Measurements from ENCODE around the gene RUBCN. TPM values are rescaled to one million over a fixed set of nuclear protein-coding genes. Genes with fewer than 3 reads are reported as not detected.

The RUBCN gene
- total and polyA plus RNA-seq, 2 of the 13 experiments (the other 11 are each of a cell fraction or from before 2014, with no cell fraction given): 5.2 to 8.1 TPM

GRCh38 chr3:197750858-197751737, 14.4 kb upstream of the RUBCN start (continued):
- no peak for TF ChIP-seq ZNF589 (CRISPR knock-in tag; conservative IDR thresholded peaks at IDR 0.05)
- no peak for TF ChIP-seq ZFP91 (CRISPR knock-in tag; IDR thresholded peaks at IDR 0.05; ENCODE audit: borderline replicate concordance)
- no peak for TF ChIP-seq ZFYVE20 (CRISPR knock-in tag; IDR thresholded peaks at IDR 0.05; ENCODE audit: borderline replicate concordance, low read depth)
- TF ChIP-seq RERE (CRISPR knock-in tag; IDR thresholded peaks at IDR 0.05; ENCODE audit: low read depth): no peak
- TF ChIP-seq EED (CRISPR knock-in tag; IDR thresholded peaks at IDR 0.05): no peak
- TF ChIP-seq ZNF180 (CRISPR knock-in tag; IDR thresholded peaks at IDR 0.05; ENCODE audit: borderline replicate concordance, low read depth): no peak
- no peak for TF ChIP-seq SRSF9 (IDR thresholded peaks at IDR 0.05; ENCODE audit: borderline replicate concordance, insufficient read depth, low read depth, low read length, poor library complexity, severe bottlenecking)
- TF ChIP-seq SRSF4 (IDR thresholded peaks at IDR 0.05; ENCODE audit: low read depth, low read length, poor library complexity, severe bottlenecking): no peak
- no peak for TF ChIP-seq NBN (conservative IDR thresholded peaks at IDR 0.05)
- TF ChIP-seq KAT2B (IDR thresholded peaks at IDR 0.05; ENCODE audit: borderline replicate concordance, low read depth, low read length): no peak
- TF ChIP-seq ZNF124 (CRISPR knock-in tag; IDR thresholded peaks at IDR 0.05): 0 out of 2 replicates have a peak, but pooled peaks have one; percentile 40
- no peak for TF ChIP-seq TOE1 (CRISPR knock-in tag; IDR thresholded peaks at IDR 0.05)
- TF ChIP-seq ZNF549 (CRISPR knock-in tag; IDR thresholded peaks at IDR 0.05): no peak
- no peak for TF ChIP-seq RFXANK (CRISPR knock-in tag; IDR thresholded peaks at IDR 0.05)
- no peak for TF ChIP-seq EZH2 (conservative IDR thresholded peaks at IDR 0.05; ENCODE audit: low read depth, low read length)
- peak; percentile 94 for TF ChIP-seq ZNF121 (CRISPR knock-in tag; IDR thresholded peaks at IDR 0.05)
- no peak for TF ChIP-seq NPAS2 (CRISPR knock-in tag; IDR thresholded peaks at IDR 0.05; ENCODE audit: borderline replicate concordance)
- no peak for TF ChIP-seq ZSCAN12 (CRISPR knock-in tag; IDR thresholded peaks at IDR 0.05)
- TF ChIP-seq ZSCAN21 (CRISPR knock-in tag; IDR thresholded peaks at IDR 0.05; ENCODE audit: borderline replicate concordance): no peak
- TF ChIP-seq ATF1 (CRISPR knock-in tag; IDR thresholded peaks at IDR 0.05): no peak
- TF ChIP-seq MLX (CRISPR knock-in tag; IDR thresholded peaks at IDR 0.05): no peak
- TF ChIP-seq ZNF333 (CRISPR knock-in tag; IDR thresholded peaks at IDR 0.05; ENCODE audit: borderline replicate concordance): no peak
